HK-2 (cell line): ENCODE data around the gene CKMT1A.
"Not testable (repeated sequence)": the region's sequence is repeated elsewhere in the genome, so short reads cannot be mapped to it uniquely, and the experiment has no call there.

Experiments
- DNase-seq: peaks from one replicate; pipeline ENCODE4 v3.0.0-alpha.2; 2018; ENCODE audit not compliant: unreplicated experiment

The CKMT1A gene

GRCh38 chr15:43693148-43694022 is at the start of gene CKMT1A:
Gene CKMT1A, plus strand, starts transcription at chr15:43693859. Its CDS starts 192 bp downstream, at chr15:43694051.
- not testable (repeated sequence) for DNase-seq

- DNase-seq = no peak
These were observed 44.8 kb upstream of the CKMT1A start, which contains the start of gene CATSPER2 for GRCh38 chr15:43648649-43649429. Gene CATSPER2, minus strand, starts transcription at chr15:43648844. Its CDS starts 783 bp downstream, at chr15:43648061.

- DNase-seq = not testable (repeated sequence)
These were observed 44.2 kb upstream of the CKMT1A start for GRCh38 chr15:43649430-43649926.

- DNase-seq = not testable (repeated sequence)
These were observed 33.9 kb upstream of the CKMT1A start for GRCh38 chr15:43659727-43660126.

- DNase-seq = not testable (repeated sequence)
These were observed 31.4 kb upstream of the CKMT1A start for GRCh38 chr15:43662293-43662692.

- not testable (repeated sequence) for DNase-seq
These were observed 30.3 kb upstream of the CKMT1A start for GRCh38 chr15:43663333-43663732.

GRCh38 chr15:43666177-43666576 is 27.5 kb upstream of the CKMT1A start:
- DNase-seq = not testable (repeated sequence)

GRCh38 chr15:43674175-43674574 is 19.5 kb upstream of the CKMT1A start:
- not testable (repeated sequence) for DNase-seq

GRCh38 chr15:43689604-43690301 is 3.9 kb upstream of the CKMT1A start:
- not testable (repeated sequence) for DNase-seq

GRCh38 chr15:43692679-43693078 is 980 bp upstream of the CKMT1A start:
- not testable (repeated sequence) for DNase-seq

GRCh38 chr15:43702174-43702573 is 8.5 kb downstream of the CKMT1A start:
- DNase-seq = no peak

GRCh38 chr15:43702701-43703424 is 9.2 kb downstream of the CKMT1A start:
- DNase-seq = no peak

GRCh38 chr15:43710431-43711131 is 16.9 kb downstream of the CKMT1A start:
- DNase-seq = not testable (repeated sequence)

- no peak for DNase-seq
These were observed 29.5 kb downstream of the CKMT1A start for GRCh38 chr15:43723151-43723550.

- DNase-seq = not testable (repeated sequence)
These were observed 32.6 kb downstream of the CKMT1A start for GRCh38 chr15:43726306-43726705.

- not testable (repeated sequence) for DNase-seq
These were observed 34.5 kb downstream of the CKMT1A start for GRCh38 chr15:43728053-43728725.

GRCh38 chr15:43735416-43735815 is 41.8 kb downstream of the CKMT1A start:
- DNase-seq = no peak

- DNase-seq = peak; percentile 89
These were observed 52.7 kb downstream of the CKMT1A start, which contains the start of gene PDIA3 for GRCh38 chr15:43746245-43746902. Gene PDIA3, plus strand, starts transcription at chr15:43746438. Its CDS starts 102 bp downstream, at chr15:43746540.

- DNase-seq = not testable (repeated sequence)
These were observed 53.2 kb downstream of the CKMT1A start for GRCh38 chr15:43746903-43747309.
